HCT116 (cell line): ENCODE results near the gene ZNF230. TPM values are rescaled to one million over a fixed set of nuclear protein-coding genes. Genes with fewer than 3 reads are reported as not detected.

Experiments
- ATAC-seq: fragments of 200-7000 bp; cut with Tn5 transposase; 2 replicates; pipeline ENCODE4 v1.9.1; 2020; ENCODE audit warnings: mild to moderate bottlenecking, moderate library complexity
- BruUV-seq: library from RNA; stranded (reverse); fragments of 400-500 nt; replicated peaks from 2 replicates; lab custom pipeline; 2021; lab: Mats Ljungman, UMichigan
- CTCF ChIA-PET: fragments of 300-600 bp; sonication (Branson Sonifier 250); formaldehyde crosslinking; loops from one replicate; lab custom pipeline; 2021; ENCODE audit warnings: antibody characterized with exemption; lab: Charles Lee
- POLR2A ChIA-PET: fragments of 300-600, 350-600 bp; sonication (Branson Sonifier 250); formaldehyde crosslinking; loops from one replicate; lab custom pipeline; 2021; ENCODE audit warnings: antibody characterized with exemption; lab: Charles Lee
- RAD21 ChIA-PET, 2 experiments: fragments of 300-600 bp; sonication (Branson Sonifier 250); formaldehyde crosslinking; loops; one replicate each; lab custom pipeline; 2023; ENCODE audit warnings: low total read pairs in 2 of 2; ENCODE audit not compliant: uncharacterized antibody in 2 of 2, unreplicated experiment in 2 of 2, low non-redundant PET in 1 of 2; lab: Charles Lee
- DNase-seq: peaks from one replicate; pipeline ENCODE4 v3.0.0-alpha.2; 2010; ENCODE audit warnings: low read depth, low spot score
- H2AFZ ChIP-seq: fragments of 200-600 bp; shearing (Covaris generic), sonication (generic); 2 replicates; pipeline ENCODE4 v1.6.1; 2017; ENCODE audit warnings: low read depth, mixed run types, mixed read lengths, antibody characterized with exemption, low read length; ENCODE audit not compliant: poor library complexity, severe bottlenecking
- H3K27ac ChIP-seq: 2 replicates; pipeline ENCODE4 v1.5.1; 2012; ENCODE audit warnings: low read depth, low read length
- H3K27me3 ChIP-seq: fragments of 200-600 bp; sonication (generic); 2 replicates; pipeline ENCODE4 v1.6.1; 2016; ENCODE audit warnings: mixed run types, low read length, mixed read lengths; ENCODE audit not compliant: insufficient read depth
- H3K36me3 ChIP-seq, 2 experiments: fragments of 200-500 bp in 1 of 2; fragments of 200-600 bp in 1 of 2; sonication (Bioruptor generic) in 1 of 2; sonication (generic) in 1 of 2; 2 replicates each; pipeline versions ENCODE4 v1.5.1 to v1.6.1; 2014 to 2016; ENCODE audit warnings: low read length in 2 of 2, inconsistent platforms in 1 of 2, mixed read lengths in 1 of 2, mixed run types in 1 of 2; ENCODE audit not compliant: insufficient read depth in 2 of 2, control insufficient read depth in 1 of 2
- H3K4me1 ChIP-seq, 2 experiments: fragments of 200-600 bp in 1 of 2; sonication (generic) in 1 of 2; 2 replicates each; pipeline versions ENCODE4 v1.5.1 to v1.6.1; 2012 to 2017; ENCODE audit warnings: low read length in 2 of 2, inconsistent platforms in 1 of 2, mild to moderate bottlenecking in 1 of 2, mixed read lengths in 1 of 2, mixed run types in 1 of 2, moderate library complexity in 1 of 2; ENCODE audit not compliant: insufficient read depth in 2 of 2, control insufficient read depth in 1 of 2
- H3K4me2 ChIP-seq: fragments of 200-600 bp; sonication (generic); 2 replicates; pipeline ENCODE4 v1.6.1; 2017; ENCODE audit warnings: mixed run types, low read length, mixed read lengths
- H3K4me3 ChIP-seq, 2 experiments: fragments of 200-600 bp in 1 of 2; sonication (generic) in 1 of 2; replicated peaks in 1 of 2; 2 replicates each; pipeline ENCODE4 v1.5.1; 2011 to 2016; ENCODE audit warnings: low read length in 2 of 2, control low read depth in 1 of 2, low read depth in 1 of 2, mild to moderate bottlenecking in 1 of 2, mixed read lengths in 1 of 2, mixed run types in 1 of 2
- H3K79me2 ChIP-seq: fragments of 200-600 bp; sonication (generic); 2 replicates; pipeline ENCODE4 v1.6.1; 2017; ENCODE audit warnings: mild to moderate bottlenecking, mixed run types, low read length, moderate library complexity, mixed read lengths; ENCODE audit not compliant: insufficient read depth
- H3K9ac ChIP-seq: fragments of 200-600 bp; sonication (generic); 2 replicates; pipeline ENCODE4 v1.6.1; 2016; ENCODE audit warnings: low read length, mixed read lengths
- H3K9me2 ChIP-seq: fragments of 200-600 bp; sonication (generic), shearing (Covaris generic); 2 replicates; pipeline ENCODE4 v1.6.1; 2017; ENCODE audit warnings: mixed run types, mild to moderate bottlenecking, moderate library complexity; ENCODE audit not compliant: insufficient read depth
- H3K9me3 ChIP-seq, 2 experiments: fragments of 200-500 bp in 1 of 2; fragments of 200-600 bp in 1 of 2; sonication (Bioruptor generic) in 1 of 2; sonication (generic) in 1 of 2; 2 replicates each; pipeline ENCODE4 v1.6.1; 2014 to 2017; ENCODE audit warnings: low read length in 2 of 2, mixed read lengths in 2 of 2, inconsistent platforms in 1 of 2, low read depth in 1 of 2, mild to moderate bottlenecking in 1 of 2, mixed run types in 1 of 2, moderate library complexity in 1 of 2; ENCODE audit not compliant: control insufficient read depth in 1 of 2, insufficient read depth in 1 of 2
- H4K20me1 ChIP-seq: fragments of 200-600 bp; sonication (generic), shearing (Covaris generic); 2 replicates; pipeline ENCODE4 v1.6.1; 2017; ENCODE audit warnings: mixed run types, mild to moderate bottlenecking, moderate library complexity; ENCODE audit not compliant: insufficient read depth
- CBX3 ChIP-seq: IDR thresholded peaks from 2 replicates; pipeline ENCODE4 v1.6.1; 2012; ENCODE audit warnings: low read depth
- CEBPB ChIP-seq: IDR thresholded peaks from 2 replicates; pipeline ENCODE4 v1.6.1; 2012; ENCODE audit warnings: low read depth
- ELF1 ChIP-seq: IDR thresholded peaks from 2 replicates; pipeline ENCODE4 v1.6.1; 2012; ENCODE audit warnings: low read depth, borderline replicate concordance
- EZH2 ChIP-seq: fragments of 200-600 bp; sonication (generic); IDR thresholded peaks from 2 replicates; pipeline ENCODE4 v1.6.1; 2017; ENCODE audit warnings: antibody characterized with exemption, mixed run types
- EZH2phosphoT487 ChIP-seq: fragments of 200-600 bp; IDR thresholded peaks from 2 replicates; pipeline ENCODE4 v1.6.1; 2018; ENCODE audit warnings: antibody characterized with exemption, borderline replicate concordance
- FOSL1 ChIP-seq: IDR thresholded peaks from 2 replicates; pipeline ENCODE4 v1.6.1; 2012; ENCODE audit warnings: low read depth
- JUND ChIP-seq: IDR thresholded peaks from 2 replicates; pipeline ENCODE4 v1.6.1; 2012
- MAX ChIP-seq: IDR thresholded peaks from 2 replicates; pipeline ENCODE4 v1.6.1; 2012
- POLR2A ChIP-seq: IDR thresholded peaks from 2 replicates; pipeline ENCODE4 v1.7.0; 2011; ENCODE audit warnings: borderline replicate concordance; ENCODE audit not compliant: insufficient read depth, insufficient read length; ENCODE audit errors: extremely low read depth
- POLR2AphosphoS5 ChIP-seq: IDR thresholded peaks from 2 replicates; pipeline ENCODE4 v1.6.1; 2011; ENCODE audit warnings: mild to moderate bottlenecking, low read depth, low read length, moderate library complexity
- REST ChIP-seq: IDR thresholded peaks from 2 replicates; pipeline ENCODE4 v1.6.1; 2012; ENCODE audit warnings: low read depth
- SIN3A ChIP-seq: IDR thresholded peaks from 2 replicates; pipeline ENCODE4 v1.6.1; 2012; ENCODE audit warnings: low read depth
- SP1 ChIP-seq: IDR thresholded peaks from 2 replicates; pipeline ENCODE4 v1.6.1; 2012; ENCODE audit warnings: low read depth
- YY1 ChIP-seq: IDR thresholded peaks from 2 replicates; pipeline ENCODE4 v1.6.1; 2011; ENCODE audit warnings: low read length, low read depth, moderate library complexity, mild to moderate bottlenecking; ENCODE audit not compliant: insufficient replicate concordance; ENCODE audit errors: extremely low read depth
- ZBTB33 ChIP-seq: IDR thresholded peaks from 2 replicates; pipeline ENCODE4 v1.6.1; 2011; ENCODE audit warnings: mild to moderate bottlenecking, low read length, moderate library complexity; ENCODE audit not compliant: insufficient replicate concordance; ENCODE audit errors: extremely low read depth
- ZFX ChIP-seq: fragments of 450-650 bp; IDR thresholded peaks from 2 replicates; pipeline ENCODE4 v1.6.1; 2017
- ZNF274 ChIP-seq: fragments of 200-500 bp; sonication (Bioruptor generic); IDR thresholded peaks from 2 replicates; pipeline ENCODE4 v1.6.1; 2014; ENCODE audit warnings: mild to moderate bottlenecking, low read depth, low read length, inconsistent platforms
- intact Hi-C: fragments of 100-400 bp; cut with micrococcal nuclease; formaldehyde crosslinking; loops from 2 replicates; pipeline ENCODE4 v1.10.0; 2022
- total RNA-seq: library from RNA; stranded (reverse); gene quantifications from one replicate; pipeline ENCODE4 v1.2.1, GENCODE V29; 2021; ENCODE audit not compliant: unreplicated experiment

Gene ZNF230
- total RNA-seq, 1 experiment from 2014 or later, result 2.8 TPM

- ChIA-PET RAD21 (no interaction called here), CTCF (no interaction called here)
- Histone ChIP-seq H3K9ac (no peak overlapping the region), H3K79me2 (no peaks in the 10 kb centered on the region)
- no peak for ATAC-seq
- TF ChIP-seq CEBPB (no peak), FOSL1 (no peak), EZH2phosphoT487 (no peak), CBX3 (no peak), ZNF274 (no peak), JUND (no peak), SIN3A (no peak), ZBTB33 (no peak), YY1 (no peak), SP1 (no peak), POLR2AphosphoS5 (no peak), REST (no peak), EZH2 (no peak), POLR2A (no peak), MAX (no peak), ELF1 (no peak), ZFX (no peak)
- TF ChIP-seq, all 23 proteins: peak for 0
- no peak overlapping the region for H3K4me3 ChIP-seq
- no TSS peak for BruUV-seq
- POLR2A ChIA-PET, result no interaction called here
- no peaks in the 10 kb centered on the region for H3K27me3 ChIP-seq
- DNase-seq, result no peak
- no peaks in the 10 kb centered on the region for H3K9me2 ChIP-seq
- H3K4me1 ChIP-seq, result no peaks in the 10 kb centered on the region; a peak in 1 of 4 replicates
- H2AFZ ChIP-seq, result no peak overlapping the region
- no peaks in the 10 kb centered on the region for H4K20me1 ChIP-seq
- H3K27ac ChIP-seq, result no peak overlapping the region
- intact Hi-C loops, result loop anchor here (10.0 kb wide), 1 partner anchor 478 kb away; the partner anchor contains the start of gene ZNF180
- H3K9me3 ChIP-seq, result peaks cover 0 to 1% of the 10 kb centered on the region in 2 experiments; a peak in 2 of 4 replicates
- H3K4me2 ChIP-seq, result no peak overlapping the region
- peaks cover 6 to 21% of the 10 kb centered on the region in 2 experiments for H3K36me3 ChIP-seq
These were observed 23.9 kb downstream of the ZNF230 start for GRCh38 chr19:44026622-44027021.
